AG04449 (cell line): ENCODE results near the gene PTGES2.

ENCODE experiments used
- CTCF ChIA-PET: fragments of 350-600 bp; formaldehyde crosslinking; extraction: SDS; loops from one replicate; lab custom pipeline; 2021; ENCODE audit warnings: antibody characterized with exemption; lab: Yijun Ruan, JAX
- POLR2A ChIA-PET: fragments of 400-600, 350-600 bp; formaldehyde crosslinking; extraction: SDS; loops from one replicate; lab custom pipeline; 2020; ENCODE audit warnings: antibody characterized with exemption, inconsistent platforms; lab: Yijun Ruan, JAX
- DNase-seq: peaks from one replicate; pipeline ENCODE4 v3.0.0-alpha.2; 2010; ENCODE audit warnings: low read depth, low spot score
- H3K4me3 ChIP-seq: 2 replicates; pipeline ENCODE4 v1.5.1; 2011; ENCODE audit warnings: low read depth, mild to moderate bottlenecking, control low read depth, low read length
- TF ChIP-seq, protein P1 (sequence below): IDR thresholded peaks from one replicate; pipeline ENCODE4 v1.5.1; 2011; ENCODE audit warnings: mild to moderate bottlenecking, moderate library complexity, low read length, control low read depth, inconsistent platforms; ENCODE audit not compliant: insufficient read depth; ENCODE audit errors: missing control alignments

Gene PTGES2

GRCh38 chr9:128124451-128124850 lies 3.1 kb downstream of the PTGES2 start:
- DNase-seq, result no peak
- ChIA-PET POLR2A (no interaction called here), CTCF (interaction anchor here (0.6 to 6.8 kb wide), 25 partner anchors 9 to 322 kb away, joined by 3 to 112 read pairs (median 4); no protein-coding TSS in a partner anchor)
- no peak overlapping the region for H3K4me3 ChIP-seq
- TF ChIP-seq, protein P1, sequence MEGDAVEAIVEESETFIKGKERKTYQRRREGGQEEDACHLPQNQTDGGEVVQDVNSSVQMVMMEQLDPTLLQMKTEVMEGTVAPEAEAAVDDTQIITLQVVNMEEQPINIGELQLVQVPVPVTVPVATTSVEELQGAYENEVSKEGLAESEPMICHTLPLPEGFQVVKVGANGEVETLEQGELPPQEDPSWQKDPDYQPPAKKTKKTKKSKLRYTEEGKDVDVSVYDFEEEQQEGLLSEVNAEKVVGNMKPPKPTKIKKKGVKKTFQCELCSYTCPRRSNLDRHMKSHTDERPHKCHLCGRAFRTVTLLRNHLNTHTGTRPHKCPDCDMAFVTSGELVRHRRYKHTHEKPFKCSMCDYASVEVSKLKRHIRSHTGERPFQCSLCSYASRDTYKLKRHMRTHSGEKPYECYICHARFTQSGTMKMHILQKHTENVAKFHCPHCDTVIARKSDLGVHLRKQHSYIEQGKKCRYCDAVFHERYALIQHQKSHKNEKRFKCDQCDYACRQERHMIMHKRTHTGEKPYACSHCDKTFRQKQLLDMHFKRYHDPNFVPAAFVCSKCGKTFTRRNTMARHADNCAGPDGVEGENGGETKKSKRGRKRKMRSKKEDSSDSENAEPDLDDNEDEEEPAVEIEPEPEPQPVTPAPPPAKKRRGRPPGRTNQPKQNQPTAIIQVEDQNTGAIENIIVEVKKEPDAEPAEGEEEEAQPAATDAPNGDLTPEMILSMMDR, result no peak

- H3K4me3 ChIP-seq, result no peak overlapping the region
- ChIA-PET POLR2A (no interaction called here), CTCF (interaction anchor here (1.1 to 6.8 kb wide), 7 partner anchors 8 to 180 kb away, joined by 4 to 112 read pairs (median 11); no protein-coding TSS in a partner anchor)
- DNase-seq, result no peak
- TF ChIP-seq, protein P1, result no peak
These were observed 4.0 kb downstream of the PTGES2 start for GRCh38 chr9:128123451-128124080.

DNA sequence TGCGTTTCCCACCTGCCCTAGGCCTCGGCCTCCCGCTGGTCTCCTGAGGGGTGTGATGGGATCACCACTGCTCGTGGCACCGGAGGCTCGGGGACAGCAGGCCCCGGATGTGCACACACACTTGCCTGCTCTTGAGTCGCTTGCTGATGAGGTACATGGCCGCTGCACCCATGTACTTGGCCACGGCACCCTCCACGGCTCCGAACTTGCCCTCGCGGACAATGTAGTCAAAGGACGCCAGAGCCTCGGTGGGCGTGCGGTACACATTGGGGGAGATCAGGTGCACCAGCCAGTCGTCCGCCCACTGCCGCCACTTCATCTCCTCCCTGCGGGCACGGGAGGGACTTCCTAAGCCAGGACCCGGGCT lies 4.7 kb downstream of the PTGES2 start:
- H3K4me3 ChIP-seq, result no peak overlapping the region
- DNase-seq, result no peak
- POLR2A ChIA-PET, result no interaction called here
- CTCF ChIA-PET, result interaction anchor here (1.1 kb wide), 1 partner anchor 179 kb away, joined by 4 read pairs; no protein-coding TSS in a partner anchor
- TF ChIP-seq, protein P1, result no peak

GRCh38 chr9:128121924-128122808 lies 5.4 kb downstream of the PTGES2 start:
- TF ChIP-seq, protein P1, result no peak
- CTCF ChIA-PET, result interaction anchor here (1.1 kb wide), 1 partner anchor 179 kb away, joined by 4 read pairs; no protein-coding TSS in a partner anchor
- POLR2A ChIA-PET, result no interaction called here
- no peak overlapping the region for H3K4me3 ChIP-seq
- no peak for DNase-seq

GRCh38 chr9:128121466-128121810 lies 6.1 kb downstream of the PTGES2 start:
- no peak for DNase-seq
- H3K4me3 ChIP-seq, result no peak overlapping the region
- TF ChIP-seq, protein P1, result no peak
- ChIA-PET CTCF (interaction anchor here (2.4 kb wide), 1 partner anchor 21 kb away, joined by 15 read pairs; no protein-coding TSS in a partner anchor), POLR2A (no interaction called here)
